Uterus (tissue), 4 donors: ENCODE data around the gene IL4R. TPM values are rescaled to one million over a fixed set of nuclear protein-coding genes. Genes with fewer than 3 reads are reported as not detected.

Source experiments
- DNase-seq, 2 donors: peaks; one replicate each; pipeline ENCODE4 v3.0.0-alpha.2; 2019 to 2020
- H3K27ac ChIP-seq, 2 donors: fragments of 200-600 bp; sonication (generic); 1 replicate in 1 of 2; 2 replicates in 1 of 2; pipeline ENCODE4 v1.5.1; 2016 to 2018
- H3K27me3 ChIP-seq, 2 donors: fragments of 200-600 bp; sonication (generic); one replicate each; pipeline ENCODE4 v1.5.1; 2018 to 2019; ENCODE audit warnings: control low read depth in 1 of 2
- H3K36me3 ChIP-seq, 2 donors: fragments of 200-600 bp; sonication (generic); one replicate each; pipeline ENCODE4 v1.5.1; 2019; ENCODE audit warnings: control low read depth in 1 of 2
- H3K4me1 ChIP-seq, 2 donors: fragments of 200-600 bp; sonication (generic); one replicate each; pipeline ENCODE4 v1.5.1; 2018 to 2019; ENCODE audit warnings: control low read depth in 1 of 2
- H3K4me3 ChIP-seq, 2 donors: fragments of 200-600 bp; sonication (generic); 1 replicate in 1 of 2; 2 replicates in 1 of 2; pipeline ENCODE4 v1.5.1; 2018 to 2019; ENCODE audit warnings: mild to moderate bottlenecking in 1 of 2
- H3K9me3 ChIP-seq, 2 donors: fragments of 200-600 bp; sonication (generic); one replicate each; pipeline ENCODE4 v1.5.1; 2019; ENCODE audit warnings: control low read depth in 1 of 2
- POLR2A ChIP-seq, 2 donors: fragments of 450-650 bp; IDR thresholded peaks; one replicate each; pipeline ENCODE4 v1.6.1; 2016; ENCODE audit warnings: antibody characterized with exemption in 2 of 2, mild to moderate bottlenecking in 1 of 2, moderate library complexity in 1 of 2
- intact Hi-C: fragments of 100-400 bp; cut with DNase I; formaldehyde crosslinking; loops from one replicate; pipeline ENCODE4 v1.15.1; 2023; ENCODE audit warnings: low total_unique reads
- total RNA-seq, 4 donors: library from RNA; depleted of rRNA in 3 of 4; stranded (reverse); fragments of >200 nt in 3 of 4; gene quantifications; one replicate each; pipeline versions ENCODE4 v1.1.0 to v1.2.4, GENCODE V29; 2014 to 2023
- TF ChIP-seq, protein P1 (sequence below), 4 experiments: fragments of 200-600 bp in 2 of 4; fragments of 450-650 bp in 2 of 4; sonication (generic) in 2 of 4; IDR thresholded peaks; one replicate each; pipeline ENCODE4 v1.5.1; 2016 to 2019; ENCODE audit warnings: antibody characterized with exemption in 4 of 4, mild to moderate bottlenecking in 2 of 4, moderate library complexity in 1 of 4
- donor health status: DM: yes; HTN: yes; CAD: no.

The IL4R gene
- total RNA-seq, 4 donors from 2014 or later: 9.4 to 137 (median 45.4) TPM

DNA sequence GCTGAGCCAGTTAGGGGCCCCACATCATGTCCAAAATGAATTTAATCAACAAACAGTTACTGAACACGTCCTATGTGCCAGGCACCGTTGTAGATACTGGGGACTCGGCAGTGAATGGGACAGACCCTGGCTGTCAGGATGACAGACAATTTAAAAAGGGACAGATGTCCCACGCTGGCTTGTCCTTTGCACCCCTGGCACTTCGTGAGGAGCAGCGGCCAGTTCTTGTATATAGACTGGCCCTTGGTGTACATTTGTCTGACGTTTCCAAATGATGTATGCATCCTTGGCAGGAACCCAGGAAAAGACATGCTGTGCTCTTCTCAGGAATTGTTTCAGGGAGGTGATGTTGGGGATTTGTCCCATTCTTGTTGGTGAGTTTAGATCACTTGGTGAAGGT, 21.1 kb downstream of the IL4R start:
- Histone ChIP-seq H3K4me3 (no peak overlapping the region), H3K36me3 (no peaks in the 10 kb centered on the region)
- TF ChIP-seq POLR2A (IDR thresholded peaks at IDR 0.05): no peak
- TF ChIP-seq, protein P1, sequence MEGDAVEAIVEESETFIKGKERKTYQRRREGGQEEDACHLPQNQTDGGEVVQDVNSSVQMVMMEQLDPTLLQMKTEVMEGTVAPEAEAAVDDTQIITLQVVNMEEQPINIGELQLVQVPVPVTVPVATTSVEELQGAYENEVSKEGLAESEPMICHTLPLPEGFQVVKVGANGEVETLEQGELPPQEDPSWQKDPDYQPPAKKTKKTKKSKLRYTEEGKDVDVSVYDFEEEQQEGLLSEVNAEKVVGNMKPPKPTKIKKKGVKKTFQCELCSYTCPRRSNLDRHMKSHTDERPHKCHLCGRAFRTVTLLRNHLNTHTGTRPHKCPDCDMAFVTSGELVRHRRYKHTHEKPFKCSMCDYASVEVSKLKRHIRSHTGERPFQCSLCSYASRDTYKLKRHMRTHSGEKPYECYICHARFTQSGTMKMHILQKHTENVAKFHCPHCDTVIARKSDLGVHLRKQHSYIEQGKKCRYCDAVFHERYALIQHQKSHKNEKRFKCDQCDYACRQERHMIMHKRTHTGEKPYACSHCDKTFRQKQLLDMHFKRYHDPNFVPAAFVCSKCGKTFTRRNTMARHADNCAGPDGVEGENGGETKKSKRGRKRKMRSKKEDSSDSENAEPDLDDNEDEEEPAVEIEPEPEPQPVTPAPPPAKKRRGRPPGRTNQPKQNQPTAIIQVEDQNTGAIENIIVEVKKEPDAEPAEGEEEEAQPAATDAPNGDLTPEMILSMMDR (IDR thresholded peaks at IDR 0.05): no peak

DNA sequence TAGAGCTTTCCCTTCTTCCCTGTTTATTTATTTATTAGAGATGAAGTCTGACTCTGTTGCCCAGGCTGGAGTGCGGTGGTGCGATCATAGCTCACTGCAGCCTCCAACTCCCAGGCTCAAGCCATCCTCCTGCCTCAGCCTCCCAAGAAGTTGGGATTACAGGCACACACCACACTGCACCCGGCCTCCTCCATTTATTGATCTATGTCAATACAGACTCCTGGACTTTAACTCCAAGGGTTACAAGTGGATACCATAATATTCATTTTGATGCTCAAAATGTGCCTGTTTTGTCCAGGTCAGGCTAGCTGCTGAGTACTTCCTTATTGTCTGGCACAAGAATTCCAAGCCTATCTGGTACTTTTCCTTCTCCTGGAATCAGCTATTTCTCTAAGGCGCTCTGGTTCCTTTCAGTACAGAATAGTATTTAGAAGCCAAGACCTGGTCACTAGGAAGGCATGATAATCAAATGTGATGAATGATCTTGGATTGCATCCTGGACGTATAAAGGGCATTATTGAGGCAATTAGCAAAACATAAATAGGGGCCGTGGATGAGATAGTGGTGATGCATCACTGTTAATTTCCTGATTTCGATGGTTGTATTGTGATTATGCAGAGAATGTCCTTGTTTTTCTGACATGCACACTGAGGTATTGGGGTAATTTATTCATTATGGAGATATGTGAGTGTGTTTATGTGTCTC, 21.7 kb downstream of the IL4R start:
- no peak for DNase-seq
- intact Hi-C loops: no loop called here
- no peaks in the 10 kb centered on the region for H3K9me3 ChIP-seq
- TF ChIP-seq, protein P1 (IDR thresholded peaks at IDR 0.05): no peak
- no peak for TF ChIP-seq POLR2A (IDR thresholded peaks at IDR 0.05)
- H3K27ac ChIP-seq: peak overlapping the region; percentile 62 to 98
- no peaks in the 10 kb centered on the region for H3K36me3 ChIP-seq
- H3K27me3 ChIP-seq: no peaks in the 10 kb centered on the region
- peaks cover 9 to 12% of the 10 kb centered on the region in 2 donors for H3K4me1 ChIP-seq
- H3K4me3 ChIP-seq: no peak overlapping the region

More for the DNA sequence above, 21.1 kb downstream of the IL4R start:
- H3K27ac ChIP-seq: peak overlapping the region; percentile 62 to 98
- peaks cover 9 to 12% of the 10 kb centered on the region in 2 donors for H3K4me1 ChIP-seq
- intact Hi-C loops: no loop called here
- no peaks in the 10 kb centered on the region for H3K9me3 ChIP-seq
- no peaks in the 10 kb centered on the region for H3K27me3 ChIP-seq
- no peak for DNase-seq

DNA sequence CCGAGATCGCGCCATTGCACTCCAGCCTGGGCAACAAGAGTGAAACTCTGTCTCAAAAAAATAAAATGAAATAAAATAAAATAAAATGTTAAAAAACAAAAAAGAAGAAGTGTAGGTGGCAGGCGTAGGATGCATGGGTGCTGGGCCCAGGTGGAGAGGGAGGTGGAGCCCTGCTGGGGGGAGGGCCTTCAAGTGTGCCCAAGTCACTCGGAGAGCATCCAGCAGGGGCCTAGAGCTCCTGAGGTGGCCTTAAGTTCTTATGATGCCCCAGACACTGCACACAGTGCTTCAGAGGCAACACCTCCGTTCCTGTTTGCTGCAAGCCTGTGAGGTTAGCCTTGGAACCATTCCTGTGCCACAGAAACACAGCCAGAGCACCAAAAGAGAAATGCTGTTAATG, 23.2 kb downstream of the IL4R start:
- Histone ChIP-seq H3K36me3 (no peaks in the 10 kb centered on the region), H3K4me1 (peaks cover 0 to 5% of the 10 kb centered on the region in 2 donors), H3K27me3 (no peaks in the 10 kb centered on the region), H3K27ac (no peak overlapping the region), H3K9me3 (no peaks in the 10 kb centered on the region), H3K4me3 (no peak overlapping the region)
- intact Hi-C loops: no loop called here
- TF ChIP-seq, protein P1 (IDR thresholded peaks at IDR 0.05): no peak
- TF ChIP-seq POLR2A (IDR thresholded peaks at IDR 0.05): no peak
- DNase-seq: no peak

DNA sequence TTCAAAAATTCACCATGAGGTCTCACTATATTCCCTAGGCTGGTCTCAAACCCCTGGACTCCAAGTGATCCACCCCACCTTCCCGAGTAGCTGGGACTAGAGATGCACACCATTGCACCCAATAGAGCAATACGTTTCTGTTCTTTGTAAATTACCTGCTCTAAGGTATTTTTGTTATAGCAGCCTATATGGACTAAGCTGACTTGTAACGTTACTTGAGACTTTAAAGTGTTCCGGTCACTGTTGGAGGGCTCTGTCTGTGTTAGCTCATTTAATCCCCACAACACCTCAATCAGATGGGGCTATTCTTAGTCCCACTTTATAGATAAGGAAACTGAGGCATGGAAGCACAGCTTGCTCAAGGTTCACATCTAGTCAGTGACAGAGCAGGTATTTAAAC, 25.4 kb downstream of the IL4R start:
- intact Hi-C loops: no loop called here
- Histone ChIP-seq H3K36me3 (no peaks in the 10 kb centered on the region), H3K4me1 (peaks cover 0 to 5% of the 10 kb centered on the region in 2 donors)

DNA sequence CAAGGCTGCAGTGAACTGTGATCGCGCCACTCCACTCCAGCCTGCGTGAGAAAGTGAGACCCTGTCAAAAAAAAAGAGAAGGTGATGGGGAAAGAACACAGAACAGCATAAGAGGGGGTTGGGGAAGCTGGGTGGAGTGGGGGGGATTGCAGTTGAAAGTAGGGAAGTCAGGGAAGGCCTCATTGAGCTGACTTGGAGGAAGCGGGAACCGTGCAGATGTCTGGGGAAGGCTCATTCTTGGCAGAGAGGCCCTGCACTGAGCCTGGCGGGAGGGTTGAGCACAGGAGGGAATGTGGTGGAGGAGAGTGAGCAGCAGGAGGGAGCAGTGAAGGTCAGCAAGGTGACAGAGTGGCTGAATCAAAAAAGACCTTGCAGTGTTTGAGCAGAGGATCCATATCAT, 26.9 kb downstream of the IL4R start:
- intact Hi-C loops: no loop called here
- no peak for DNase-seq
- Histone ChIP-seq H3K36me3 (no peaks in the 10 kb centered on the region), H3K4me3 (no peak overlapping the region), H3K9me3 (no peaks in the 10 kb centered on the region), H3K27me3 (no peaks in the 10 kb centered on the region), H3K27ac (no peak overlapping the region), H3K4me1 (no peaks in the 10 kb centered on the region)
- TF ChIP-seq, protein P1 (IDR thresholded peaks at IDR 0.05): no peak
- no peak for TF ChIP-seq POLR2A (IDR thresholded peaks at IDR 0.05)

More for the DNA sequence above, 25.4 kb downstream of the IL4R start:
- Histone ChIP-seq H3K4me3 (no peak overlapping the region), H3K27ac (no peak overlapping the region), H3K9me3 (no peaks in the 10 kb centered on the region), H3K27me3 (no peaks in the 10 kb centered on the region)
- TF ChIP-seq POLR2A (IDR thresholded peaks at IDR 0.05): no peak
- TF ChIP-seq, protein P1 (IDR thresholded peaks at IDR 0.05): no peak
- no peak for DNase-seq
